KMS-11 (cell line): ENCODE measurements around the gene SCN9A.

ENCODE experiments used
- H2AFZ ChIP-seq: fragments of 200-600 bp; sonication (generic); 2 replicates; pipeline ENCODE4 v1.6.1; 2016; ENCODE audit warnings: antibody characterized with exemption, mixed run types, low read depth
- H3K27ac ChIP-seq: fragments of 200-600 bp; sonication (generic); 2 replicates; pipeline ENCODE4 v1.6.1; 2016; ENCODE audit warnings: mild to moderate bottlenecking, mixed run types
- H3K27me3 ChIP-seq: fragments of 200-600 bp; sonication (generic); 2 replicates; pipeline ENCODE4 v1.6.1; 2017; ENCODE audit warnings: mild to moderate bottlenecking, low read depth, mixed run types, moderate library complexity; ENCODE audit not compliant: insufficient read depth
- H3K36me3 ChIP-seq: fragments of 200-600 bp; sonication (generic); 2 replicates; pipeline ENCODE4 v1.6.1; 2017; ENCODE audit warnings: mild to moderate bottlenecking, mixed run types; ENCODE audit not compliant: insufficient read depth
- H3K4me1 ChIP-seq: fragments of 200-600 bp; sonication (generic); 2 replicates; pipeline ENCODE4 v1.6.1; 2016; ENCODE audit warnings: mild to moderate bottlenecking, low read depth, mixed run types; ENCODE audit not compliant: poor library complexity, severe bottlenecking
- H3K4me2 ChIP-seq: fragments of 200-600 bp; sonication (generic); 2 replicates; pipeline ENCODE4 v1.7.0; 2016; ENCODE audit warnings: mild to moderate bottlenecking, mixed run types
- H3K4me3 ChIP-seq: fragments of 200-600 bp; sonication (generic); IDR thresholded peaks from 2 replicates; pipeline ENCODE4 v1.6.1; 2017; ENCODE audit warnings: low read depth, low read length, mixed read lengths; ENCODE audit not compliant: insufficient read depth
- H3K79me2 ChIP-seq: fragments of 200-600 bp; sonication (generic); 2 replicates; pipeline ENCODE4 v1.6.1; 2016; ENCODE audit warnings: low read depth, mixed run types; ENCODE audit not compliant: insufficient read depth
- H3K9ac ChIP-seq: fragments of 200-600 bp; sonication (generic); 2 replicates; pipeline ENCODE4 v1.6.1; 2016; ENCODE audit warnings: mild to moderate bottlenecking, mixed run types
- H4K20me1 ChIP-seq: fragments of 200-600 bp; sonication (generic); 2 replicates; pipeline ENCODE4 v1.6.1; 2016; ENCODE audit warnings: mild to moderate bottlenecking, mixed run types; ENCODE audit not compliant: insufficient read depth
- TF ChIP-seq, protein P1 (sequence below): fragments of 200-600 bp; sonication (generic); conservative IDR thresholded peaks from 2 replicates; pipeline ENCODE4 v1.6.1; 2017; ENCODE audit warnings: low read depth, mild to moderate bottlenecking, antibody characterized with exemption, low read length, moderate library complexity, mixed read lengths

Gene SCN9A

DNA sequence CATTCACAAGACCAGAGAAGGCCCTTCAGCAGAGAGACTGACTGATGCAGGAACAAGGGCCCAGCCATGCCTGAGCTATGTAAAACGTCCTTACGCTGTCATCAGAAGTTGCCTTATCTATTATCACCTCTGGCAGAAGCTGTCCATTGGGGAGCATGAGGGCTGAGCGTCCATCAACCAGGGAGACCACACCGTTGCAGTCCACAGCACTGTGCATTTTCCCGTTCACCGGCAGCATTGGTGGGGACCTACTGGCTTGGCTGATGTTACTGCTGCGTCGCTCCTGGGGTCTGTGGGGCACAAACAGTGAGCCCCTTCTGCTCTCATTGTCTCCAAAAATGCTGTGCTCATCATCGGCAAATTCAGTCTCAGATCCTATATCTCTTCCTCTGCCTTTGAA, 91.4 kb downstream of the SCN9A start:
- H4K20me1 ChIP-seq: no peaks in the 10 kb centered on the region
- TF ChIP-seq, protein P1, sequence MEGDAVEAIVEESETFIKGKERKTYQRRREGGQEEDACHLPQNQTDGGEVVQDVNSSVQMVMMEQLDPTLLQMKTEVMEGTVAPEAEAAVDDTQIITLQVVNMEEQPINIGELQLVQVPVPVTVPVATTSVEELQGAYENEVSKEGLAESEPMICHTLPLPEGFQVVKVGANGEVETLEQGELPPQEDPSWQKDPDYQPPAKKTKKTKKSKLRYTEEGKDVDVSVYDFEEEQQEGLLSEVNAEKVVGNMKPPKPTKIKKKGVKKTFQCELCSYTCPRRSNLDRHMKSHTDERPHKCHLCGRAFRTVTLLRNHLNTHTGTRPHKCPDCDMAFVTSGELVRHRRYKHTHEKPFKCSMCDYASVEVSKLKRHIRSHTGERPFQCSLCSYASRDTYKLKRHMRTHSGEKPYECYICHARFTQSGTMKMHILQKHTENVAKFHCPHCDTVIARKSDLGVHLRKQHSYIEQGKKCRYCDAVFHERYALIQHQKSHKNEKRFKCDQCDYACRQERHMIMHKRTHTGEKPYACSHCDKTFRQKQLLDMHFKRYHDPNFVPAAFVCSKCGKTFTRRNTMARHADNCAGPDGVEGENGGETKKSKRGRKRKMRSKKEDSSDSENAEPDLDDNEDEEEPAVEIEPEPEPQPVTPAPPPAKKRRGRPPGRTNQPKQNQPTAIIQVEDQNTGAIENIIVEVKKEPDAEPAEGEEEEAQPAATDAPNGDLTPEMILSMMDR: no peak
- H2AFZ ChIP-seq: no peak overlapping the region
- H3K9ac ChIP-seq: no peak overlapping the region
- H3K4me3 ChIP-seq: no peak overlapping the region
- H3K27me3 ChIP-seq: no peaks in the 10 kb centered on the region
- no peaks in the 10 kb centered on the region for H3K4me1 ChIP-seq
- H3K27ac ChIP-seq: no peak overlapping the region
- no peak overlapping the region for H3K4me2 ChIP-seq
- no peaks in the 10 kb centered on the region for H3K36me3 ChIP-seq
- H3K79me2 ChIP-seq: no peaks in the 10 kb centered on the region

GRCh38 chr2:166282154-166282553, 93.6 kb downstream of the SCN9A start:
- H3K4me1 ChIP-seq: no peaks in the 10 kb centered on the region
- no peaks in the 10 kb centered on the region for H3K36me3 ChIP-seq
- no peaks in the 10 kb centered on the region for H3K27me3 ChIP-seq
- H4K20me1 ChIP-seq: no peaks in the 10 kb centered on the region
- H3K27ac ChIP-seq: no peak overlapping the region
- H3K9ac ChIP-seq: no peak overlapping the region
- no peak overlapping the region for H3K4me2 ChIP-seq
- TF ChIP-seq, protein P1: no peak
- H3K4me3 ChIP-seq: no peak overlapping the region
- H3K79me2 ChIP-seq: no peaks in the 10 kb centered on the region
- no peak overlapping the region for H2AFZ ChIP-seq

DNA sequence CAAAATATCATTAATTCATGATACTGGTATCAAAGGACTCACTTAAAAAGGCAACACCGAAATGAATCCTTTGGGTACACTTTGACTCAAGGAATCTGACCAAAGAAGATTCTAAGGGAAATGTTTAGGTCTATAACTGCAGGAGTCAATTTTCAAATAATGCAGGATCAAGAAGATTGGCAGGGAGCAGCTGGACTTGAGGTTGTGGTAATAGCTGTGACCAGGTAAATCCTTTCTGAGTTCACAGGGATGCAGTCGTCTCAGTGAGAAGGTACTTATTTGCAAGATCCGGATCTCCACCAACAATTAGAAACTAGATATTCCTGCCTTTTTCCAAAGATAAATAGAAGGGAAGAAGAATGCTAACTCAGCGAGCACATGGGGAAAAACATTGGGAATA, 96.9 kb downstream of the SCN9A start:
- no peaks in the 10 kb centered on the region for H3K79me2 ChIP-seq
- H3K27ac ChIP-seq: no peak overlapping the region
- H3K4me1 ChIP-seq: no peaks in the 10 kb centered on the region
- H3K4me3 ChIP-seq: no peak overlapping the region
- TF ChIP-seq, protein P1: no peak
- no peaks in the 10 kb centered on the region for H4K20me1 ChIP-seq
- no peak overlapping the region for H2AFZ ChIP-seq
- no peaks in the 10 kb centered on the region for H3K27me3 ChIP-seq
- H3K4me2 ChIP-seq: no peak overlapping the region
- no peak overlapping the region for H3K9ac ChIP-seq
- no peaks in the 10 kb centered on the region for H3K36me3 ChIP-seq

DNA sequence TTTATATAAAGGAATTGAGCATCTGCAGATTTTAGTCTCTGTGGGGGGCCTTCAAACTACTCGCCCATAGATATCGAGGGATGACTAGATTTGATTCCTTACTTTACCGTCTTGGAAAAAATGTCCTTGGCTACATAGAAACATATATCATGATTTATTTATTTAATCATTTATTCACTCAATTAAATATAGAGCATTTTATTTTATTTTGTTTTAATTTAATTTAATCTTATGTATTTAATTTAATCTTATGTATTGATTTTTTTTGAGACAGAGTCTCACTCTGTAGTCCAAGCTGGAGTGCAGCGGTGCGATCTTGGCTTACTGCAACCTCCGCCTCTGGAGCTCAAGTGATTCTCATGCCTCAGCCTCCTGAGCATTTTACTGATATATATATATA, 105.4 kb downstream of the SCN9A start:
- H3K9ac ChIP-seq: no peak overlapping the region
- H4K20me1 ChIP-seq: no peaks in the 10 kb centered on the region
- H3K36me3 ChIP-seq: no peaks in the 10 kb centered on the region
- no peak overlapping the region for H3K27ac ChIP-seq
- H3K79me2 ChIP-seq: no peaks in the 10 kb centered on the region
- no peak overlapping the region for H2AFZ ChIP-seq
- no peaks in the 10 kb centered on the region for H3K27me3 ChIP-seq
- H3K4me2 ChIP-seq: no peak overlapping the region
- TF ChIP-seq, protein P1: no peak
- H3K4me3 ChIP-seq: no peak overlapping the region
- no peaks in the 10 kb centered on the region for H3K4me1 ChIP-seq
